Vagina (tissue), 2 donors: ENCODE data around the gene NCKAP1.

Experiments used
- CTCF ChIP-seq, 3 experiments: fragments of 450-650 bp in 2 of 3; fragments of 200-600 bp in 1 of 3; sonication (generic) in 1 of 3; IDR thresholded peaks; one replicate each; pipeline ENCODE4 v1.5.1; 2017 to 2019; ENCODE audit warnings: antibody characterized with exemption in 3 of 3, mild to moderate bottlenecking in 2 of 3, moderate library complexity in 2 of 3
- POLR2AphosphoS5 ChIP-seq, 2 donors: sonication (generic); formaldehyde crosslinking; IDR thresholded peaks; one replicate each; pipeline ENCODE4 v1.9.0; 2017; ENCODE audit warnings: antibody characterized with exemption in 2 of 2, mild to moderate bottlenecking in 2 of 2, low read depth in 1 of 2; ENCODE audit not compliant: insufficient read depth in 1 of 2

GRCh38 chr2:182918961-182919652, 119.2 kb downstream of the NCKAP1 start:
- TF ChIP-seq CTCF (IDR thresholded peaks at IDR 0.05) (no peak), POLR2AphosphoS5 (IDR thresholded peaks at IDR 0.05; ENCODE audit: insufficient read depth in 1 of 2, low read depth in 1 of 2) (no peak)
